Psoas muscle (tissue), 8 donors: ENCODE data around the gene RPTOR. TPM values are rescaled to one million over a fixed set of nuclear protein-coding genes. Genes with fewer than 3 reads are reported as not detected.

Source experiments
- ATAC-seq, 4 donors: fragments of 200-7000 bp; cut with Tn5 transposase; one replicate each; pipeline ENCODE4 v1.9.1; 2020; ENCODE audit warnings: moderate library complexity in 3 of 4, mild to moderate bottlenecking in 2 of 4
- DNase-seq, 2 donors: peaks; one replicate each; pipeline ENCODE4 v3.0.0-alpha.2; 2020
- H3K27ac ChIP-seq: fragments of 200-600 bp; one replicate; pipeline ENCODE4 v1.8.0; 2022
- H3K27me3 ChIP-seq, 3 donors: fragments of 200-600 bp in 1 of 3; one replicate each; pipeline versions ENCODE4 v1.6.1 to v1.8.0; 2013 to 2022; ENCODE audit warnings: low read length in 2 of 3, mild to moderate bottlenecking in 2 of 3, moderate library complexity in 1 of 3; ENCODE audit not compliant: insufficient read depth in 3 of 3
- H3K36me3 ChIP-seq, 2 donors: fragments of 200-600 bp in 1 of 2; one replicate each; pipeline versions ENCODE4 v1.6.1 to v1.8.0; 2013 to 2022; ENCODE audit warnings: low read depth in 1 of 2, mild to moderate bottlenecking in 1 of 2, moderate library complexity in 1 of 2; ENCODE audit not compliant: insufficient read depth in 1 of 2
- H3K4me1 ChIP-seq: fragments of 200-600 bp; one replicate; pipeline ENCODE4 v1.8.0; 2022
- H3K4me3 ChIP-seq: fragments of 200-600 bp; one replicate; pipeline ENCODE4 v1.8.0; 2022; ENCODE audit warnings: mild to moderate bottlenecking
- H3K9me3 ChIP-seq: fragments of 200-600 bp; one replicate; pipeline ENCODE4 v1.8.0; 2022
- CTCF ChIP-seq: fragments of 200-600 bp; IDR thresholded peaks from one replicate; pipeline ENCODE4 v1.8.0; 2022; ENCODE audit warnings: antibody characterized with exemption
- WGBS, 3 donors: extraction: QIAGEN DNeasy Blood & Tissue Kit; methylation state at CpG; one replicate each; pipeline versions ENCODE4 v1.1.6 to v1.1.7; 2013; 5-methylcytosine and 5-hydroxymethylcytosine counted together
- intact Hi-C, 2 donors: fragments of 100-400 bp; cut with DNase I; formaldehyde crosslinking; loops; one replicate each; pipeline versions ENCODE4 v1.11.0 to v1.14.2; 2022
- polyA plus RNA-seq, 3 donors: library from polyadenylated mRNA; stranded (reverse); fragments of 200-250 nt; gene quantifications; one replicate each; pipeline ENCODE4 v1.2.3, GENCODE V29; 2013
- total RNA-seq, 4 donors: library from RNA; stranded (reverse); fragmentation: NEBNext Ultra II Directional in 2 of 4; extraction: Animal tissue kit (Norgen Biotek cat#: 25700) in 2 of 4; gene quantifications; one replicate each; pipeline versions ENCODE4 v1.2.1 to v1.2.4, GENCODE V29; 2021 to 2023
- donor health status: healthy with polysubstance abuse.
- donor health status: DM: no; HTN: no; CAD: no; lungs with moderate emphysema.
- donor health status: Bipolar disorder and iron deficiency.
- donor health status: healthy.
- donor health status: DM: yes; HTN: yes; CAD: no.
- donor health status: DM: no; HTN: no; CAD: no.
- donor health status: DM: no; HTN: no; CAD: no.
- donor health status: DM: yes; HTN: yes; CAD: no.

RPTOR gene
- total and polyA plus RNA-seq, 7 donors = 13.6 to 82.2 (median 32.5) TPM

- no peaks in the 10 kb centered on the region for H3K27me3 ChIP-seq
- H3K27ac ChIP-seq = no peak overlapping the region
- intact Hi-C loops = no loop called here
- peaks cover 23% of the 10 kb centered on the region for H3K4me1 ChIP-seq
- no peak overlapping the region for H3K4me3 ChIP-seq
- no peak for TF ChIP-seq CTCF
- H3K9me3 ChIP-seq = no peaks in the 10 kb centered on the region
- peaks cover 0 to 10% of the 10 kb centered on the region in 2 donors for H3K36me3 ChIP-seq
- ATAC-seq = no peak
- DNase-seq = no peak
- WGBS, 3 donors = 63 to 78% (median 77%) methylated on average over 15 of the region's 15 CpGs
Measured at GRCh38 chr17:80842456-80843013, 297.9 kb downstream of the RPTOR start.

- peaks cover 23% of the 10 kb centered on the region for H3K4me1 ChIP-seq
- no peaks in the 10 kb centered on the region for H3K9me3 ChIP-seq
- peak overlapping the region; percentile 50 for H3K27ac ChIP-seq
- DNase-seq (peak in 1 of 2 donors; percentile 59), ATAC-seq (peak in 2 of 4 donors; percentile 34 to 53)
- intact Hi-C loops = no loop called here
- no peaks in the 10 kb centered on the region for H3K27me3 ChIP-seq
- no peak for TF ChIP-seq CTCF
- H3K4me3 ChIP-seq = no peak overlapping the region
- peaks cover 0 to 12% of the 10 kb centered on the region in 2 donors for H3K36me3 ChIP-seq
- WGBS, 3 donors = 38 to 56% (median 46%) methylated on average over 13 of the region's 13 CpGs
Measured at GRCh38 chr17:80843741-80844156, 299.1 kb downstream of the RPTOR start.

- H3K9me3 ChIP-seq = no peaks in the 10 kb centered on the region
- ATAC-seq = peak in 3 of 4 donors; percentile 15 to 35 (median 31)
Measured at GRCh38 chr17:80844418-80844990, 299.9 kb downstream of the RPTOR start.

GRCh38 chr17:80845069-80845862 is 300.6 kb downstream of the RPTOR start:
- WGBS, 3 donors = 86 to 93% (median 93%) methylated on average over 31 of the region's 31 CpGs
- peak in 1 of 2 donors; percentile 49 for DNase-seq
- intact Hi-C loops = no loop called here

More at GRCh38 chr17:80844418-80844990, 299.9 kb downstream of the RPTOR start:
- Histone ChIP-seq H3K27ac (no peak overlapping the region), H3K36me3 (peaks cover 0 to 12% of the 10 kb centered on the region in 2 donors), H3K4me1 (peaks cover 23% of the 10 kb centered on the region), H3K27me3 (no peaks in the 10 kb centered on the region), H3K4me3 (no peak overlapping the region)
- TF ChIP-seq CTCF = no peak
- WGBS, 3 donors = 91 to 97% (median 91%) methylated on average over 25 of the region's 25 CpGs
- DNase-seq = peak in 1 of 2 donors; percentile 62
- intact Hi-C loops = no loop called here

More at GRCh38 chr17:80845069-80845862, 300.6 kb downstream of the RPTOR start:
- Histone ChIP-seq H3K9me3 (no peaks in the 10 kb centered on the region), H3K36me3 (peaks cover 0 to 9% of the 10 kb centered on the region in 2 donors), H3K27ac (no peak overlapping the region), H3K4me3 (no peak overlapping the region), H3K27me3 (no peaks in the 10 kb centered on the region), H3K4me1 (peaks cover 23% of the 10 kb centered on the region)
- no peak for ATAC-seq
- no peak for TF ChIP-seq CTCF
